Retinal pigment epithelial cell (primary cell): Measurements from ENCODE around the gene EXOC4.

Experiments
- DNase-seq: peaks from one replicate; pipeline ENCODE4 v3.0.0-alpha.2; 2010; ENCODE audit warnings: low read depth
- H3K4me3 ChIP-seq: 2 replicates; pipeline ENCODE4 v1.5.1; 2011; ENCODE audit warnings: mild to moderate bottlenecking, low read length, control low read depth, moderate library complexity
- CTCF ChIP-seq: conservative IDR thresholded peaks from 2 replicates; pipeline ENCODE4 v1.5.1; 2011; ENCODE audit warnings: low read depth, low read length, control low read depth, inconsistent platforms

Gene EXOC4

GRCh38 chr7:134037991-134038390 is 785.1 kb downstream of the EXOC4 start:
- DNase-seq = no peak
- no peak for TF ChIP-seq CTCF
- H3K4me3 ChIP-seq = no peak overlapping the region

GRCh38 chr7:134040988-134041387 is 788.1 kb downstream of the EXOC4 start:
- no peak for TF ChIP-seq CTCF
- H3K4me3 ChIP-seq = no peak overlapping the region
- DNase-seq = no peak

- DNase-seq = no peak
- no peak overlapping the region for H3K4me3 ChIP-seq
- no peak for TF ChIP-seq CTCF
Measured at GRCh38 chr7:134041477-134041876, 788.6 kb downstream of the EXOC4 start.

GRCh38 chr7:134042307-134042706 is 789.4 kb downstream of the EXOC4 start:
- no peak overlapping the region for H3K4me3 ChIP-seq
- TF ChIP-seq CTCF = no peak
- DNase-seq = no peak

- no peak for DNase-seq
- no peak for TF ChIP-seq CTCF
- H3K4me3 ChIP-seq = no peak overlapping the region
Measured at GRCh38 chr7:134044682-134045081, 791.8 kb downstream of the EXOC4 start.

- no peak for TF ChIP-seq CTCF
- DNase-seq = no peak
- no peak overlapping the region for H3K4me3 ChIP-seq
Measured at GRCh38 chr7:134045716-134046115, 792.8 kb downstream of the EXOC4 start.

GRCh38 chr7:134046594-134047128 is 793.8 kb downstream of the EXOC4 start:
- no peak for DNase-seq
- TF ChIP-seq CTCF = no peak
- no peak overlapping the region for H3K4me3 ChIP-seq
